K562 (cell line): ENCODE results near the gene TRPM4. TPM values are rescaled to one million over a fixed set of nuclear protein-coding genes. Genes with fewer than 3 reads are reported as not detected.

Experiments
- CBX2 ChIP-seq: fragments of 200-600 bp; sonication (generic); IDR thresholded peaks from one replicate; pipeline ENCODE4 v1.6.1; 2012; ENCODE audit warnings: mild to moderate bottlenecking, low read length, inconsistent platforms; ENCODE audit not compliant: insufficient read depth, poor library complexity, severe bottlenecking
- ELF1 ChIP-seq: fragments of 200-800 bp; sonication (Bioruptor generic); IDR thresholded peaks from 2 replicates; pipeline ENCODE4 v1.6.1; 2016; ENCODE audit warnings: missing genetic modification characterization, missing compliant biosample characterization
- FOXK1 ChIP-seq: sonication (generic); formaldehyde crosslinking; IDR thresholded peaks from 2 replicates; pipeline ENCODE4 v1.8.0; 2022; ENCODE audit warnings: missing genetic modification reagents, mild to moderate bottlenecking, borderline replicate concordance
- GATA2 ChIP-seq: sonication (generic); formaldehyde crosslinking; IDR thresholded peaks from 2 replicates; pipeline ENCODE4 v1.4.0; 2020; ENCODE audit warnings: mild to moderate bottlenecking, missing genetic modification reagents
- IFI16 ChIP-seq: fragments of 250-450 bp; sonication (Bioruptor Pico); IDR thresholded peaks from 2 replicates; pipeline ENCODE4 v2.1.2; 2022; ENCODE audit warnings: mild to moderate bottlenecking, inconsistent platforms
- NR3C1 ChIP-seq: sonication (generic); formaldehyde crosslinking; IDR thresholded peaks from 2 replicates; pipeline ENCODE4 v1.8.1; 2022; ENCODE audit warnings: missing genetic modification reagents
- RB1 ChIP-seq: fragments of 450-650 bp; IDR thresholded peaks from 2 replicates; pipeline ENCODE4 v1.6.1; 2017; ENCODE audit warnings: low read depth, mild to moderate bottlenecking
- RBM17 ChIP-seq: fragments of 200-400 bp; formaldehyde crosslinking; IDR thresholded peaks from 2 replicates; pipeline ENCODE4 v1.6.1; 2017; ENCODE audit warnings: low read depth, mild to moderate bottlenecking, low read length, borderline replicate concordance
- SIN3A ChIP-seq, 2 experiments: fragments of 150-350 bp in 1 of 2; IDR thresholded peaks; 2 replicates each; pipeline ENCODE4 v1.6.1; 2011 to 2016; ENCODE audit warnings: borderline replicate concordance in 2 of 2, low read depth in 2 of 2, low read length in 2 of 2, mild to moderate bottlenecking in 2 of 2, moderate library complexity in 2 of 2; ENCODE audit not compliant: control insufficient read depth in 1 of 2
- YY1 ChIP-seq, 3 experiments: IDR thresholded peaks; 2 replicates each; pipeline ENCODE4 v1.6.1; 2011; ENCODE audit warnings: low read length in 2 of 3, mild to moderate bottlenecking in 2 of 3, moderate library complexity in 2 of 3, borderline replicate concordance in 1 of 3, control low read depth in 1 of 3, low read depth in 1 of 3; ENCODE audit not compliant: insufficient read depth in 3 of 3, insufficient replicate concordance in 2 of 3, control insufficient read depth in 1 of 3, insufficient read length in 1 of 3; ENCODE audit errors: extremely low read depth in 1 of 3
- ZBTB17 ChIP-seq: fragments of 450-650 bp; formaldehyde crosslinking; IDR thresholded peaks from 2 replicates; pipeline ENCODE4 v1.4.0; 2020; ENCODE audit warnings: mild to moderate bottlenecking
- polyA plus RNA-seq, 8 experiments: library from polyadenylated mRNA; depleted of rRNA in 4 of 8; stranded (reverse) in 5 of 8; unstranded in 3 of 8; fragments of >200 nt; fragmentation: Nextera tagmentation in 2 of 8; fragmentation: Illumina TruSeq in 1 of 8; extraction: Ambion mirVana in 2 of 8; extraction: Trizol in 1 of 8; gene quantifications; 2 replicates each; pipeline versions ENCODE4 v1.2.1 to v1.2.3, GENCODE V29; 2011 to 2014; ENCODE audit warnings: inconsistent platforms in 1 of 8, missing spikeins in 1 of 8
- total RNA-seq, 7 experiments: library from RNA; depleted of rRNA in 6 of 7; stranded (reverse); fragments of >200 nt in 6 of 7; fragmentation: Illumina TruSeq in 2 of 7; extraction: Trizol in 2 of 7; gene quantifications; 2 replicates each; pipeline versions ENCODE4 v1.2.1 to v1.2.3, GENCODE V29; 2011 to 2021; ENCODE audit warnings: low replicate concordance in 1 of 7
- TF ChIP-seq, protein P1 (sequence below): fragments of 450-650 bp; IDR thresholded peaks from one replicate; pipeline ENCODE4 v1.6.1; 2018; ENCODE audit warnings: mild to moderate bottlenecking, moderate library complexity; ENCODE audit not compliant: partially characterized antibody
- TF ChIP-seq, protein P2 (sequence below): fragments of 450-650 bp; IDR thresholded peaks from 2 replicates; pipeline ENCODE4 v1.6.1; 2016; ENCODE audit warnings: antibody characterized with exemption
- TF ChIP-seq, protein P3 (sequence below): fragments of 450-650 bp; IDR thresholded peaks from 2 replicates; pipeline ENCODE4 v1.6.1; 2017; ENCODE audit warnings: mild to moderate bottlenecking, moderate library complexity

TRPM4 gene
- total and polyA plus RNA-seq, 9 of the 15 experiments (the other 6 are each of a cell fraction or from before 2014, with no cell fraction given) = 6.5 to 45.4 (median 15.2) TPM

DNA sequence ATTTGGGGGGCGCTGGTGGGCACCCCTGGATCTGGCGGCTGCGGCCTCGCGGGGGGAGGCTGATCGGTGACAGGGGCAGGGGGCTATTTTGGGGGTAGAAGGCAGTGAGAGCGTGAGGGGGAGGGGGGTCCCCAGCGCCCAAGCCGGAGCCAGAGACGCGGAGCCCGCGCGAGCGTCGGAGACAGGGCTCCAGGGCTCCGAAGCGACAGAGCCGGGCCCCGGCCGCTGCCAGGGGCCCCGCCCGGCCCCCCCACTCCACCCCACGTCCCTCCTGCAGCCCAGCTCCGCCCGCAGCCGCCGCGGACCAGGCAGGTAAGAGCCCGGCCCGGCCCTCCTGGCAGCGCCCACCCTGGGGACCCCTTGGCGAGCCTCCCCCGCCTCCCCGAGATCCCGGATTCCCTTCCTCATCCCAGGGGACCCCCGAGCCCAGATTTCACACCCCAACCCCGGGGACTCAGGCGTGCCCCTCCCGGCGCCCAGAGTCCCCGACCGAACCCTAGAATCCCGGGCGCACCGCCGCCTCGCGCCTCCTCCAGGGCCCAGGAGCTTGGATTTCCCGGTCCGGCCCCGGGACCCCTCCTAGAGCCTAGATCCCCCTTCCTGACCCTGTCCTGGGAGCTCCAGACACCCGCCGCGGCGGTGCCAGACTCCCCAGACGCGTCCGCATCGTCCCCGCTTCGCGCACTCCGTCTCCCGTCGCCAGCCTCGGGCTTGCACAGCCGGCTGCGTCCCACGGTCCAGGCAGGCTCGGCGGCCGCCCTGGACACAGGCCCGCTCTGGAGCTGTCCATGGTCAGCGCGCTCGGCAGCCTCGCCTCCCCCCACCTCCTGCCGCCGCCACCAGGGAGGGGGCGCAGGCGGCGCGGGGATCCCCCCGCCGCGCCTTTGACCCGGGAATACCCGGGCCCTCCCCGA is 37.9 kb upstream of the TRPM4 start, which contains the start of gene PPFIA3 (continued):
- TF ChIP-seq YY1 (IDR thresholded peaks at IDR 0.05; ENCODE audit: borderline replicate concordance in 1 of 3, control insufficient read depth in 1 of 3, extremely low read depth in 1 of 3, insufficient read depth in 3 of 3, insufficient read length in 1 of 3, insufficient replicate concordance in 2 of 3, low read depth in 1 of 3, low read length in 2 of 3) (peak in 1 of 3 experiments; percentile 9), FOXK1 (CRISPR knock-in tag) (no peak), SIN3A (IDR thresholded peaks at IDR 0.05; ENCODE audit: borderline replicate concordance in 2 of 2, control insufficient read depth in 1 of 2, low read depth in 2 of 2, low read length in 2 of 2) (peak in 1 of 2 experiments; percentile 93; a peak in 2 of 4 replicates), IFI16 (no peak), RBM17 (no peak), RB1 (peak; percentile 54; the same call in 1 of the 2 replicates), CBX2 (no peak), ZBTB17 (CRISPR knock-in tag) (no peak), ELF1 (tag) (no peak), GATA2 (CRISPR knock-in tag) (no peak), NR3C1 (peak; percentile 68; the same call in 1 of the 2 replicates)
- TF ChIP-seq, protein P1, sequence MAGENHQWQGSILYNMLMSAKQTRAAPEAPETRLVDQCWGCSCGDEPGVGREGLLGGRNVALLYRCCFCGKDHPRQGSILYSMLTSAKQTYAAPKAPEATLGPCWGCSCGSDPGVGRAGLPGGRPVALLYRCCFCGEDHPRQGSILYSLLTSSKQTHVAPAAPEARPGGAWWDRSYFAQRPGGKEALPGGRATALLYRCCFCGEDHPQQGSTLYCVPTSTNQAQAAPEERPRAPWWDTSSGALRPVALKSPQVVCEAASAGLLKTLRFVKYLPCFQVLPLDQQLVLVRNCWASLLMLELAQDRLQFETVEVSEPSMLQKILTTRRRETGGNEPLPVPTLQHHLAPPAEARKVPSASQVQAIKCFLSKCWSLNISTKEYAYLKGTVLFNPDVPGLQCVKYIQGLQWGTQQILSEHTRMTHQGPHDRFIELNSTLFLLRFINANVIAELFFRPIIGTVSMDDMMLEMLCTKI = no peak
- TF ChIP-seq, protein P2, sequence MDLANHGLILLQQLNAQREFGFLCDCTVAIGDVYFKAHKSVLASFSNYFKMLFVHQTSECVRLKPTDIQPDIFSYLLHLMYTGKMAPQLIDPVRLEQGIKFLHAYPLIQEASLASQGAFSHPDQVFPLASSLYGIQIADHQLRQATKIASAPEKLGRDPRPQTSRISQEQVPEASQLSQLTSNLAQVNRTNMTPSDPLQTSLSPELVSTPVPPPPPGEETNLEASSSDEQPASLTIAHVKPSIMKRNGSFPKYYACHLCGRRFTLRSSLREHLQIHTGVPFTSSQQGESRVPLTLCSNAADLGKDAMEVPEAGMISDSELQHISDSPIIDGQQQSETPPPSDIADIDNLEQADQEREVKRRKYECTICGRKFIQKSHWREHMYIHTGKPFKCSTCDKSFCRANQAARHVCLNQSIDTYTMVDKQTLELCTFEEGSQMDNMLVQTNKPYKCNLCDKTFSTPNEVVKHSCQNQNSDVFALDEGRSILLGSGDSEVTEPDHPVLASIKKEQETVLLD = no peak
- TF ChIP-seq, protein P3, sequence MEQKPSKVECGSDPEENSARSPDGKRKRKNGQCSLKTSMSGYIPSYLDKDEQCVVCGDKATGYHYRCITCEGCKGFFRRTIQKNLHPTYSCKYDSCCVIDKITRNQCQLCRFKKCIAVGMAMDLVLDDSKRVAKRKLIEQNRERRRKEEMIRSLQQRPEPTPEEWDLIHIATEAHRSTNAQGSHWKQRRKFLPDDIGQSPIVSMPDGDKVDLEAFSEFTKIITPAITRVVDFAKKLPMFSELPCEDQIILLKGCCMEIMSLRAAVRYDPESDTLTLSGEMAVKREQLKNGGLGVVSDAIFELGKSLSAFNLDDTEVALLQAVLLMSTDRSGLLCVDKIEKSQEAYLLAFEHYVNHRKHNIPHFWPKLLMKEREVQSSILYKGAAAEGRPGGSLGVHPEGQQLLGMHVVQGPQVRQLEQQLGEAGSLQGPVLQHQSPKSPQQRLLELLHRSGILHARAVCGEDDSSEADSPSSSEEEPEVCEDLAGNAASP = no peak
